HPDE6-E6E7 (cell line): ENCODE results near the gene ZKSCAN4.
A peak's percentile ranks its signal among the peaks of the same experiment; 100 is the strongest.

Experiments
- DNase-seq: peaks from one replicate; pipeline ENCODE4 v3.0.0; 2011; ENCODE audit warnings: missing footprints; ENCODE audit errors: extremely low spot score

ZKSCAN4 gene

GRCh38 chr6:28250747-28251146 lies 1.3 kb downstream of the ZKSCAN4 start:
- DNase-seq, result no peak

GRCh38 chr6:28248916-28249315 lies 3.2 kb downstream of the ZKSCAN4 start:
- DNase-seq, result no peak

DNA sequence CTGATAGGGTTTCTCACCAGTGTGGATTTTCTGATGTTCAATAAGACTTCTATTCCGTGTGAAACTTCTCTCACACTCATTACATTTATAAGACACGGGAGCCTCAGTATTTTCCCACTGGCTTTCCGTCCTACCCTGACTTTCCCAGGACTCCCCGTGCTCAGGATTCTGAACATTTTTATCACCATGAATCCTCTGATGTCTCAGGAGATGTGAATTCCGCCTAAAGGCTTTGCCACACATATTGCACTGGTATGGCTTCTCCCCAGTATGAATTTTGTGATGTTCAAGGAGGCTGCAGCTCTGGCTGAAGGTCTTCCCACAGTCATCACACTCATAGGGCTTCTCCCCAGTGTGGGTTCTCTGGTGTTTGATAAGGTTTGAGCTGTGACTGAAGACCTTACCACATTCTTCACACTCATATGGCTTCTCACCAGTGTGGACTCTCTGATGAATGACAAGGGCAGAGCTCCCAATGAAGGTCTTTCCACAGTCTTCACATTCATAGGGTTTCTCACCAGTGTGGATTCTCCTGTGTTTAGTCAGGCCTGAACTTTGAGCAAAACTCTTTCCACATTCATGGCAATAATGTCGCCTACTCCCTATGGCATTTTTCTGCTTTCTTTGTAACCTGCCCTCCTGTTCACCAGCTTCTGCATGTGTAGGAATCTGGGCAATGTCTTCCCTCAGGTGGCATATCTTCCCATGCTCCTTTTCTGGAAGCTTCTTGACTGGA lies 6.7 kb downstream of the ZKSCAN4 start:
- DNase-seq, result no peak

- DNase-seq, result no peak
Observed at GRCh38 chr6:28243946-28244345, 8.1 kb downstream of the ZKSCAN4 start.

DNA sequence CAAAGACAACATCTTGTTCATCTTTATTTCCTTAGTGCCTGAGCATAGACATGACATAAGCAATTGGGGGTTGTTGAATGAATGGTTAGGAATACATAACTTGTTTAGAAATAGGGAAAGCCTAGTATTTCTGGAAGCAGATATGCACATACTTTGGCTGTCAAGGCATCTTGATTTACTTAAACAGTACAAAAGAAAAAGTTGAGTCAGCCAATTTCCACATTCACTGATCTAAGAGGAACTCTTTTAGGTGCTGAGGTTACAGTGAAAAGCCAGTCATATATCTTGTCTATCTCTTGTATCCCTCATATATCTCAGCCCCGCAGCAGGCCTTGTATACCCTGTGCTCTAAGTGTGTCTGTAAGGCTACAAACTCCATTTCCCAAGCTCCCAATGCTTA lies 11.6 kb downstream of the ZKSCAN4 start:
- no peak for DNase-seq

DNA sequence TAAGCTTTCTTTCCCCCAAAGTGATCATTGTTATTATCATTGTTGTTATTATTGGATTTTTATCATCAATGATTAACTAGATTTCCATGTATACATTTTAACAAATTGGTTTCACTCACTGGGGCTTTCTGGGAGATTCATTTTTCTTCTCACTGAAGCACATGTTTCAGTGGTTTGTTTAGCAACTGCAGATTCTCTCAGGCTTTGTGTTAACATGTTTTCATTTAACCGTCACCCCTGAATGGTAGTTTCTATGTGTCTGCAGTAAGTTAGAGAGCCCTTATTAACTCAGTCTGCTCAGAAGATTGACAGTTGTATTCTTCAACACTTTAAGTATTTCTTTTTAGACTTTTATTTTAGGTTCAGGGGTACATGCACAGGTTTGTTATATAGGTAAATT lies 12.4 kb downstream of the ZKSCAN4 start:
- DNase-seq, result no peak

GRCh38 chr6:28235912-28236452 lies 16.1 kb downstream of the ZKSCAN4 start:
- no peak for DNase-seq

DNA sequence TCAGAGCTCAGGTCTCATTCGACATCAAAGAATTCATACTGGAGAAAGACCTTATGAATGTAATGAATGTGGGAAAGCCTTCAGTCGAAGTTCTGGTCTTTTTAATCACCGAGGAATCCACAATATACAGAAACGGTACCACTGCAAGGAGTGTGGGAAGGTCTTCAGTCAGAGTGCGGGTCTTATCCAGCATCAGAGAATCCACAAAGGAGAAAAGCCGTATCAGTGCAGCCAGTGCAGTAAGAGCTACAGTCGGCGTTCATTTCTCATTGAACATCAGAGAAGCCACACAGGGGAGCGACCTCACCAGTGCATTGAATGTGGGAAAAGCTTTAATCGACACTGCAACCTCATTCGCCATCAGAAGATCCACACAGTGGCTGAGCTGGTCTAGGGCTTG lies 19.3 kb downstream of the ZKSCAN4 start:
- DNase-seq, result no peak

DNA sequence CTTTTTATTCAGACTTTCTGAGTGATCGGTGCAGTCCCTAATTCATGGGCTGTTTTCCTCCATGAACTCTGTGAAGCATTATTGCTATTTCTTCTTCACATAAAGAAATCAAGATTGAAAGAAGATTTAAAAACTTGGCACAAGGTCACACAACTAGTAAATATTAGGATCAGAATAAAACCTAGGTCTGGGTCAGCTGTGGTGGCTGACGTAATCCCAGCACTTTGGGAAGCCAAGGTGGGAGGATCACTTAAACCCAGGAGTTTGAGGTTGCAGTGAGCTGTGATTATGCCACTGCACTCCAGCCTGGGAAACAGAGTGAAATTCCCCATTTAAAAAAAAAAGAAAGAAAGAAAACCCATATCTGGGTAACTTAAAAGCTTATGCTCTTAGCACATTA lies 25.6 kb downstream of the ZKSCAN4 start:
- DNase-seq, result no peak

DNA sequence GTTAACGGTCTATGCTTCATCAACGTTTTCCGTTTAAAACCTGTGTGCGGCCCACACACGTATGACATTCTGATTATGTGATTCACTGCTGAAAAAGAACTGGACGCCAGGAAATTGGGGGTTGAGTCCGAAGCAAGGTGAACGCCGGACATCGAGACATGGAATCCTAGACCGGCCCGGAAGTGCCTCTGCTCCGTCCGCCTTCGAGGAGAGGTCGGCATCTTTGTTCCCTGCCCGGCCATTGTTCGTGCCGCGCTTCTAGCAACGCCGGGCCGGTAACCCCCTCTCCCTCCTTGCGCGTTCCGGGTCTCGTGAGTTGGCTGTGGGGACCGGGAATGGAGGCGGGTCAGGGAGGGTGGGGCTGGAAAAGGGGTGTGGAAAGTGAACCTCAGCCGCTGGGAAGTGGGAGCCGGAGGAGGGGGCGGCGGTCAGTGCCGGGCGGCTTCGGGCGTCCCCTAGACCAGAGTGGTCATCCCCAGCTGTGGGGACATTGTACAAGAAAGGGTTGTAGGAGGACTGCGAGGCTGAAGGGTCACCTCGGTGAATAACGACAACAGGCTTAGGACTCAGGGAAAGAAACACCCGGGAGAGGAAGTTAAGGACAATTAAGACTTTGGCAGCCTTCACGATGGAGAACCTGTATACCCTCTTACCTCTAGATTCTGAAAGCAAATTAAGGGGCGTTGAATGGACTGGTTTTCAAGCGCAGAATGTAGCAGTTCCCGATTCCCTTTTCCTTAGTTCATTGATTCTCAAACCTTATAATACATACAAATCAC lies 26.8 kb downstream of the ZKSCAN4 start, which contains the start of gene ZSCAN9:
TSS of gene ZSCAN9 (plus strand) at position 220 of the 779 bp plus-strand sequence. CDS start 1,810 bp downstream, outside the sequence.
- peak; percentile 69 for DNase-seq

DNA sequence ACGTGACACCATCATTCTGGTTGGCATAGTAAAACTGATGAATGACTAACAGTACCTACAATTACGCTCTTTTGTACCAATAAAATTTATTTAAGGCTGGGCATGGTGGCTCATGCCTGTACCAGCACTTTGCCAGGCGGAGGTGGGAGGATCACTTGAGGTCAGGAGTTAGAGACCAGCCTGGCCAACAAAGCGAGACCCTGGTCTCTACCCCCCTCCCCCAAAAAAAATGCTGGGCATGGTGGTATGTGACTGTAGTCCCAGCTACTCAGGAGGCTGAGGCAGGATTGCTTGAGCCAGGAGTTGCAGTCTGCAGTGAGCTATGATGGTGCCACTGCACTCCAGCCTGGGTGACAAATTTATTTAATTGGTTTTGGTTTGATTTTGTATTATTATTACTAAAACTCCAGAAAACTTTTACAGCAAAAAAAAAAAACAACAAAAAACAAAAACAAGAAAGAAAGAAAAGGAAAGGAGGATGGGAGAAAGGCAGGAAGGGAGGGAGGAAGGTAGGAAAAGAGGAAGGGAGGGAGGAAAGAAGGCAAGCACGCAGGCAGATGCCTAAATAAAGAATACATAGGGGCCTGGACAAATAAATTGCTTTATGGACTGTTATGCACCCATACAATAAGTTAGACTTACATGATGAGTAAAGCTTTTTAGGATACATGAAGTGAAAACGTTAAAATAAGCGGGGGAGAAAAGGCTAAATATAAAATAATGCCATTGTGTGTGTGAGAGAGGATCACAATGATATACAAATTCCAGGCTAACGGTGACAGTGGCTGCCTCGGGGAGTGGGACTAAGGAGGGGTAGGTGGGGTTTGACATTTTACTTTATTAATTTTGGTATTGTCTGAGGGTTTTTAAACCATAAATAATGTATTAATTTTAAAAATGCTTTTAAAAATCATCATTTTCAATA lies 27.7 kb downstream of the ZKSCAN4 start:
- no peak for DNase-seq

GRCh38 chr6:28220257-28221133 lies 31.6 kb downstream of the ZKSCAN4 start:
- no peak for DNase-seq

GRCh38 chr6:28218312-28219248 lies 33.5 kb downstream of the ZKSCAN4 start:
- peak; percentile 33 for DNase-seq

- no peak for DNase-seq
Observed at GRCh38 chr6:28217890-28218289, 34.2 kb downstream of the ZKSCAN4 start.

DNA sequence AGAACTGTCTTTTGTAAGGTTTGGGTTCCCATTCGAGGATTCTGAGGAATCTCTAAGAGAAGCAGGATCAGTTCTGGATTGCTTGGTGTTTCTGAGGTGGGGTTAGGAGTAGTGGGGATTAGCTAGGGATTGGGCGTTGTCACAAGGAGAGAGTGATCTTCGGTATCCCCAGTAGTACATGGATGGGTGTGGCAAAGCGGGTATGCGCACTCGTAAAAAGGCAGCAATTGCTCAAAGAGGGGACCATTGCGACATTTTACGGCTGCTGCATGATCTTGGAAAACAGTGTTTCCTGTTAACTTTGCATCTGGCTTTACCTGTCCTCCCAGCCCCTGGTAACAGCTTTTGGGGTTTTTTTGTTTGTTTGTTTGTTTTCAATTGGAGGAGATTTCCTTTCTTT lies 36.6 kb downstream of the ZKSCAN4 start:
- DNase-seq, result no peak

- DNase-seq, result no peak
Observed at GRCh38 chr6:28213213-28213523, 38.9 kb downstream of the ZKSCAN4 start.

- DNase-seq, result peak; percentile 71
Observed at GRCh38 chr6:28212510-28213212, 39.4 kb downstream of the ZKSCAN4 start.

GRCh38 chr6:28211840-28212509 lies 40.1 kb downstream of the ZKSCAN4 start:
- no peak for DNase-seq
